ENCODE data around the gene ARHGEF17. TPM values are rescaled to one million over a fixed set of nuclear protein-coding genes. Genes with fewer than 3 reads are reported as not detected.

ARHGEF17 gene
- total RNA-seq, 1 donor from 2014 or later, result 193 TPM

DNA sequence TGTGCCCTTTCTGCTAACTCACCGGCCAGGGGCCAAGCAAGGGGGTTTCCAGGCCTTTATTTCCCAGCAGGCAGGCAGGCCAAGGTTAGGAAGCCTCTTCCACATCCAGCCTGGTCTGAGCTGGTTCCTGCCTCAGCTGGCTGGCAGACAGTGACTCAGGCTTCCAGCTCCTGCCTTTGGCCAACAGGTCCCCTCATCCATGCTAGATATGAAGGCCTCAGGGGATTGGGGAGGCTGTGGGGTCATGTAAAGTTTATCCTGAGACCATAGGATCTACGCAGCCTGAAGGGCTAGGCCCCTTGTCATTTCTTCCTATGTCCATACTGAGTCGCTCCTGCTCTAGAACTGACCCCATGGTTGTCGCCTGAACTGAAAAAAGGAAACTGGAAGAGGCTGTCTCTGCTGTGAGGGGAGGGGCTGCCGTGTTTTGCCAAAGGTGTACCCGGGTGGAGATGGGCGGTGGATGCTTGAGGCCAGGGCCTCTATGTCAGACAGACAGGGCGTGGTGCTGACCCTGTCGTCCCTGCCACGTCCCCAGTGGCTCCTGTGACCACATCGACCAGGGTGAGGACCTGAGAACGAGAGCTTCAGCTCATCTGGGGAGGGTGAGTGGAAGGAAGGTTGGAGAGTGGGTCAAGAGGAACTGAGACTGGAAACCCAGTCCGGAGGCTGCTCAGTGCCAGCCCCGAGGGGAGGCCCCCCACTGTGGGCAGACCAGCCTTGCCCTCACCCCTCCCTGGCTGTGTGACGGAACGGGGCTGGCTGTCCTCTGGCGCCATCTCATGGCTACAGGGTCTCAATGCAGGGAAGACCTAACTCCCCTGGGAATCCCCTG, 19.0 kb upstream of the ARHGEF17 start:
- intact Hi-C loops (cut with DNase I), result loop anchor here (1.0 to 5.0 kb wide), 7 partner anchors 22 to 562 kb away; partner anchors contain the start of gene P2RY2
- peak; percentile 56 to 88 for DNase-seq (ENCODE audit: low spot score in 2 of 2)
- H3K27me3 ChIP-seq, result no peaks in the 10 kb centered on the region

DNA sequence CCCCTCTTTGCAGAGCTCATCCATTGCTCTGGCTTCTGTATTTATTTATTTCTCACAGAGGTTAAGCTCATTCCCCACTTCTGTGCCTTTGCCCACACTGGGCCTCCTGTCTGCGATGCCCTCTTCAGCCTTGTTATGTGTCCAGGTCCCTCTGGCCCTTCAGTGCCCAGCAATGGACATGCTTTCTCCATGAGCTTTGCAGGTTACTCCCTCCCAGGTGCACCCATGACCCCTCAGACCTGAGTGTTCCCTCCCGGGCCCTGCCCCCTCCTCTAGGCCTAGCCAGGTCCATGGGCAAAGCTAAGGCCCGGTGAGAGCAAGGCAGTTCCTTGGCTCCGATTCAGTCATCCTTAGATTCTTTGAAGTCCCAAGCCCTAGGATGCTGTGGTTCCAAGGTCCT, 17.5 kb upstream of the ARHGEF17 start:
- Histone ChIP-seq H3K27me3 (no peaks in the 10 kb centered on the region), H3K4me3 (no peak overlapping the region), H3K9me3 (no peaks in the 10 kb centered on the region), H3K4me1 (peaks cover 0 to 15% of the 10 kb centered on the region in 2 donors), H3K36me3 (no peaks in the 10 kb centered on the region), H3K27ac (no peak overlapping the region)
- intact Hi-C loops (cut with DNase I), result no loop called here
- no peak for TF ChIP-seq CTCF (IDR thresholded peaks at IDR 0.05)
- DNase-seq (ENCODE audit: low spot score in 2 of 2), result no peak

More for the DNA sequence above, 19.0 kb upstream of the ARHGEF17 start:
- Histone ChIP-seq H3K9me3 (no peaks in the 10 kb centered on the region), H3K4me3 (peak overlapping the region in 1 of 2 donors; percentile 34), H3K4me1 (peaks cover 0 to 15% of the 10 kb centered on the region in 2 donors), H3K27ac (peak overlapping the region; percentile 78 to 79), H3K36me3 (no peaks in the 10 kb centered on the region)
- TF ChIP-seq CTCF (IDR thresholded peaks at IDR 0.05), result peak; percentile 95 to 99 (median 97)

DNA sequence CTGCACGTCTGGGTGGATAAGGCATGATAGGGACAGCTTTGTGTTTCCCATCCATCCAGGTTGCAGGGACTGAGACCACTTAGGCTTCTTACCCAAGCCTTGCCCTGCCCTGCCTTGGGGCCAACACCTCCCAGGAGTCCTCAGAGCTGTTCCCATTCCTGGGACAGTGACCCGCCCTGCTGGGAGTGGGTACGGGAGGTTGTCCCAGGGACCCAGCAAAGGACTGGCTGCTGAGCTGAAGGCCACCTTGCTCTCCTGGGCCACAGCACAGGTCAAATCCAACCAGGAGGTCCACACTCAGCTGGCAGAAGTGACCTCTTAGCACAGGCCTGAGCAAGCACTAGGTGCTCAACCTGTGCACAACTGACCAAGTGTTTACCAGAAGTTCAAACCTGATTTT, 16.9 kb upstream of the ARHGEF17 start:
- no peak for TF ChIP-seq CTCF (IDR thresholded peaks at IDR 0.05)
- Histone ChIP-seq H3K27me3 (no peaks in the 10 kb centered on the region), H3K4me3 (no peak overlapping the region), H3K27ac (no peak overlapping the region), H3K4me1 (peaks cover 0 to 15% of the 10 kb centered on the region in 2 donors), H3K36me3 (no peaks in the 10 kb centered on the region), H3K9me3 (no peaks in the 10 kb centered on the region)
- intact Hi-C loops (cut with DNase I), result no loop called here
- DNase-seq (ENCODE audit: low spot score in 2 of 2), result no peak

GRCh38 chr11:73291781-73292524, 16.1 kb upstream of the ARHGEF17 start:
- intact Hi-C loops (cut with DNase I), result no loop called here
- no peak for TF ChIP-seq CTCF (IDR thresholded peaks at IDR 0.05)
- Histone ChIP-seq H3K27ac (no peak overlapping the region), H3K9me3 (no peaks in the 10 kb centered on the region), H3K4me1 (peaks cover 0 to 15% of the 10 kb centered on the region in 2 donors), H3K4me3 (no peak overlapping the region), H3K27me3 (no peaks in the 10 kb centered on the region), H3K36me3 (no peaks in the 10 kb centered on the region)
- no peak for DNase-seq (ENCODE audit: low spot score in 2 of 2)

DNA sequence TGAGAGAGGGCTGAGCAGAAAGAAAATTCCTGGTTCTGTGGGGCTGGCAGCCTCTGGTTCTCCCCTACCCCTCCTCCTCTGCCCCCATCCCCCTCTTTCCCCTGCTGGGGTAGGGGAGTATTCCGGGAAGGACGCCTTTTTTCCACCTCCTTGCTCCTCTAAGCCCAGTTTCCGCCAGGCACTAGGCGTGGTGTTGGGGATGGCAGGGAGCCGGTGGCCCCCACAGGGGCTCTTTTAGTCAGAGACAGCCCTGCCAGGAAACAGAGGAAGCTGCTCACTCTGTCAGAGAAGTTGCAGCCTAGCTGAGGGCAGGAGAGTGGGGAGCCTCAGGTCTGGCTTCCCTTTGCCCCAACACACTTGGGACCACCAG, 15.6 kb upstream of the ARHGEF17 start:
- Histone ChIP-seq H3K27me3 (no peaks in the 10 kb centered on the region), H3K27ac (no peak overlapping the region), H3K4me1 (peaks cover 0 to 15% of the 10 kb centered on the region in 2 donors), H3K9me3 (no peaks in the 10 kb centered on the region), H3K4me3 (no peak overlapping the region), H3K36me3 (no peaks in the 10 kb centered on the region)
- no peak for TF ChIP-seq CTCF (IDR thresholded peaks at IDR 0.05)
- DNase-seq (ENCODE audit: low spot score in 2 of 2), result no peak
- intact Hi-C loops (cut with DNase I), result no loop called here

Measured in ascending aorta (tissue), 2 donors.